Measurements from ENCODE around the gene MYOZ2.

MYOZ2 gene

GRCh38 chr4:119105605-119106004 lies 30.0 kb upstream of the MYOZ2 start (continued):
- TF ChIP-seq KLF9 (tag by site-specific recombination; IDR thresholded peaks at IDR 0.05; ENCODE audit: low read depth) (no peak), ZNF677 (tag by site-specific recombination; IDR thresholded peaks at IDR 0.05) (no peak), ZNF223 (tag by site-specific recombination; IDR thresholded peaks at IDR 0.05) (no peak), ZNF112 (tag by site-specific recombination; IDR thresholded peaks at IDR 0.05) (no peak), ZNF391 (tag by site-specific recombination; IDR thresholded peaks at IDR 0.05; ENCODE audit: borderline replicate concordance, low read depth) (no peak), ZFP37 (tag by site-specific recombination; IDR thresholded peaks at IDR 0.05) (no peak), ZNF585B (tag by site-specific recombination; IDR thresholded peaks at IDR 0.05) (no peak), ZNF660 (tag by site-specific recombination; IDR thresholded peaks at IDR 0.05) (no peak), HIC1 (tag by site-specific recombination; IDR thresholded peaks at IDR 0.05) (no peak)

GRCh38 chr4:119106036-119107000 lies 29.3 kb upstream of the MYOZ2 start:
- Histone ChIP-seq H3K27ac (ENCODE audit: extremely low read depth, low read depth, low read length) (no peak overlapping the region), H3K4me3 (ENCODE audit: low read depth, low read length) (no peak overlapping the region), H3K9me3 (ENCODE audit: control insufficient read depth, insufficient read depth, low read depth, low read length) (no peaks in the 10 kb centered on the region), H3K4me1 (ENCODE audit: control insufficient read depth, insufficient read depth, low read length) (no peaks in the 10 kb centered on the region), H3K36me3 (ENCODE audit: control insufficient read depth in 2 of 2, insufficient read depth in 1 of 2, low read length in 2 of 2) (no peaks in the 10 kb centered on the region)
- CTCF ChIA-PET, result no interaction called here
- no peak for TF ChIP-seq ZNF549 (tag by site-specific recombination; IDR thresholded peaks at IDR 0.05)
- TF ChIP-seq ZNF148 (tag by site-specific recombination; IDR thresholded peaks at IDR 0.05; ENCODE audit: borderline replicate concordance), result no peak
- TF ChIP-seq ZSCAN4 (tag by site-specific recombination; IDR thresholded peaks at IDR 0.05), result no peak
- no peak for TF ChIP-seq ZNF266 (tag by site-specific recombination; IDR thresholded peaks at IDR 0.05; ENCODE audit: low read depth)
- no peak for TF ChIP-seq ZNF473 (tag by site-specific recombination; IDR thresholded peaks at IDR 0.05)
- no peak for TF ChIP-seq ZNF488 (tag by site-specific recombination; IDR thresholded peaks at IDR 0.05)
- no peak for TF ChIP-seq ZNF521 (tag by site-specific recombination; IDR thresholded peaks at IDR 0.05)
- no peak for TF ChIP-seq ZNF785 (tag by site-specific recombination; IDR thresholded peaks at IDR 0.05)
- TF ChIP-seq SP7 (tag by site-specific recombination; IDR thresholded peaks at IDR 0.05), result no peak
- TF ChIP-seq ZNF585B (tag by site-specific recombination; IDR thresholded peaks at IDR 0.05), result no peak
- POLR2A ChIA-PET, result interaction anchor here (1.2 kb wide), 1 partner anchor 107 kb away, joined by 3 read pairs; no protein-coding TSS in a partner anchor
